BJ (cell line): Measurements from ENCODE around the gene DOK5. TPM values are rescaled to one million over a fixed set of nuclear protein-coding genes. Genes with fewer than 3 reads are reported as not detected.

Experiments used
- CTCF ChIA-PET: fragments of 350-600 bp; formaldehyde crosslinking; extraction: SDS; loops from one replicate; lab custom pipeline; 2021; ENCODE audit warnings: antibody characterized with exemption, inconsistent platforms; lab: Yijun Ruan, JAX
- POLR2A ChIA-PET: fragments of 300-600 bp; sonication (Branson Sonifier 250); formaldehyde crosslinking; extraction: SDS; loops from one replicate; lab custom pipeline; 2021; ENCODE audit warnings: antibody characterized with exemption; lab: Charles Lee
- DNase-seq: peaks from one replicate; pipeline ENCODE4 v3.0.0-alpha.2; 2011; ENCODE audit warnings: low read depth
- H3K27me3 ChIP-seq: 2 replicates; pipeline ENCODE4 v1.6.0; 2011; ENCODE audit warnings: low read length; ENCODE audit not compliant: control insufficient read depth, insufficient read depth
- H3K36me3 ChIP-seq: 2 replicates; pipeline ENCODE4 v1.5.1; 2011; ENCODE audit warnings: low read length; ENCODE audit not compliant: control insufficient read depth, insufficient read depth
- H3K4me3 ChIP-seq: 2 replicates; pipeline ENCODE4 v1.5.1; 2011; ENCODE audit warnings: low read depth, mild to moderate bottlenecking, control low read depth, low read length
- CTCF ChIP-seq: IDR thresholded peaks from 2 replicates; pipeline ENCODE4 v1.5.1; 2011; ENCODE audit warnings: low read depth, mild to moderate bottlenecking, control low read depth, inconsistent platforms, low read length, moderate library complexity; ENCODE audit not compliant: insufficient read depth
- polyA plus RNA-seq: library from polyadenylated mRNA; depleted of rRNA; stranded (reverse); fragments of >200 nt; gene quantifications from 2 replicates; pipeline ENCODE4 v1.2.3, GENCODE V29; 2011

Gene DOK5
- polyA plus RNA-seq, 1 experiment = 0.26 TPM

GRCh38 chr20:54555150-54555549 is 79.8 kb downstream of the DOK5 start:
- no peak for TF ChIP-seq CTCF
- Histone ChIP-seq H3K4me3 (no peak overlapping the region), H3K36me3 (no peaks in the 10 kb centered on the region), H3K27me3 (no peaks in the 10 kb centered on the region)
- DNase-seq = no peak
- CTCF ChIA-PET = no interaction called here
- POLR2A ChIA-PET = no interaction called here

GRCh38 chr20:54556406-54556805 is 81.0 kb downstream of the DOK5 start:
- H3K4me3 ChIP-seq = no peak overlapping the region
- DNase-seq = no peak
- no peak for TF ChIP-seq CTCF
- no peaks in the 10 kb centered on the region for H3K27me3 ChIP-seq
- ChIA-PET POLR2A (no interaction called here), CTCF (no interaction called here)
- H3K36me3 ChIP-seq = no peaks in the 10 kb centered on the region

GRCh38 chr20:54557806-54558590 is 82.6 kb downstream of the DOK5 start:
- Histone ChIP-seq H3K36me3 (no peaks in the 10 kb centered on the region), H3K27me3 (no peaks in the 10 kb centered on the region), H3K4me3 (no peak overlapping the region)
- POLR2A ChIA-PET = no interaction called here
- DNase-seq = no peak
- no peak for TF ChIP-seq CTCF
- CTCF ChIA-PET = no interaction called here

GRCh38 chr20:54559890-54560289 is 84.5 kb downstream of the DOK5 start:
- no peak overlapping the region for H3K4me3 ChIP-seq
- no peak for DNase-seq
- CTCF ChIA-PET = no interaction called here
- POLR2A ChIA-PET = no interaction called here
- no peaks in the 10 kb centered on the region for H3K36me3 ChIP-seq
- no peak for TF ChIP-seq CTCF
- no peaks in the 10 kb centered on the region for H3K27me3 ChIP-seq

- H3K27me3 ChIP-seq = no peaks in the 10 kb centered on the region
- DNase-seq = no peak
- ChIA-PET CTCF (no interaction called here), POLR2A (no interaction called here)
- no peak overlapping the region for H3K4me3 ChIP-seq
- H3K36me3 ChIP-seq = no peaks in the 10 kb centered on the region
- no peak for TF ChIP-seq CTCF
Measured at GRCh38 chr20:54560357-54560756, 85.0 kb downstream of the DOK5 start.
